GM10266 (cell line): Measurements from ENCODE around the gene AUNIP.
A peak's percentile ranks its signal among the peaks of the same experiment; 100 is the strongest.

Source experiments
- DNase-seq: peaks from one replicate; pipeline ENCODE4 v3.0.0; 2012; ENCODE audit errors: extremely low spot score
- TF ChIP-seq, protein P1 (sequence below): IDR thresholded peaks from 2 replicates; pipeline ENCODE4 v1.5.1; 2012; ENCODE audit warnings: mild to moderate bottlenecking, low read depth; ENCODE audit not compliant: control insufficient read depth, insufficient read depth; ENCODE audit errors: missing control alignments

AUNIP gene

DNA sequence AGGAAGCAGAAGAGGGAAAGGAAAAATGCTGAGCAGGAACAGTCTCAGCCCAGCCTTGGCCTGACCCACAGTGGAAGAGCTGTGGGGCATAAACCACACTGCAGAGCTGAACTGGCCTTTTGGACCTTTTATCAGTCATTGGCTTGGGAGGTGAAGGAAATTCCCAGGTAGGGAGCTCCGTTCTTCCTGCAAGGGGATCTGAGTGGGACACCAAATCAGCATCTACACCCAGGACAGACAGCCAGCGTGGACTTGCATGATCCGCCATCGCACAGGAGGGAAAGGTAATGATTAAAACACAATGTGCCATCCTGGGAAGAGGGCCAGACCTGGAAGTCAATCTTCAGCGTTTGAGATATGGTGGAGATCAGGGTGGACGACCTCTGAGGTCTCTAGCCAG is 40.7 kb downstream of the AUNIP start:
- TF ChIP-seq, protein P1, sequence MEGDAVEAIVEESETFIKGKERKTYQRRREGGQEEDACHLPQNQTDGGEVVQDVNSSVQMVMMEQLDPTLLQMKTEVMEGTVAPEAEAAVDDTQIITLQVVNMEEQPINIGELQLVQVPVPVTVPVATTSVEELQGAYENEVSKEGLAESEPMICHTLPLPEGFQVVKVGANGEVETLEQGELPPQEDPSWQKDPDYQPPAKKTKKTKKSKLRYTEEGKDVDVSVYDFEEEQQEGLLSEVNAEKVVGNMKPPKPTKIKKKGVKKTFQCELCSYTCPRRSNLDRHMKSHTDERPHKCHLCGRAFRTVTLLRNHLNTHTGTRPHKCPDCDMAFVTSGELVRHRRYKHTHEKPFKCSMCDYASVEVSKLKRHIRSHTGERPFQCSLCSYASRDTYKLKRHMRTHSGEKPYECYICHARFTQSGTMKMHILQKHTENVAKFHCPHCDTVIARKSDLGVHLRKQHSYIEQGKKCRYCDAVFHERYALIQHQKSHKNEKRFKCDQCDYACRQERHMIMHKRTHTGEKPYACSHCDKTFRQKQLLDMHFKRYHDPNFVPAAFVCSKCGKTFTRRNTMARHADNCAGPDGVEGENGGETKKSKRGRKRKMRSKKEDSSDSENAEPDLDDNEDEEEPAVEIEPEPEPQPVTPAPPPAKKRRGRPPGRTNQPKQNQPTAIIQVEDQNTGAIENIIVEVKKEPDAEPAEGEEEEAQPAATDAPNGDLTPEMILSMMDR, result no peak
- DNase-seq, result no peak

DNA sequence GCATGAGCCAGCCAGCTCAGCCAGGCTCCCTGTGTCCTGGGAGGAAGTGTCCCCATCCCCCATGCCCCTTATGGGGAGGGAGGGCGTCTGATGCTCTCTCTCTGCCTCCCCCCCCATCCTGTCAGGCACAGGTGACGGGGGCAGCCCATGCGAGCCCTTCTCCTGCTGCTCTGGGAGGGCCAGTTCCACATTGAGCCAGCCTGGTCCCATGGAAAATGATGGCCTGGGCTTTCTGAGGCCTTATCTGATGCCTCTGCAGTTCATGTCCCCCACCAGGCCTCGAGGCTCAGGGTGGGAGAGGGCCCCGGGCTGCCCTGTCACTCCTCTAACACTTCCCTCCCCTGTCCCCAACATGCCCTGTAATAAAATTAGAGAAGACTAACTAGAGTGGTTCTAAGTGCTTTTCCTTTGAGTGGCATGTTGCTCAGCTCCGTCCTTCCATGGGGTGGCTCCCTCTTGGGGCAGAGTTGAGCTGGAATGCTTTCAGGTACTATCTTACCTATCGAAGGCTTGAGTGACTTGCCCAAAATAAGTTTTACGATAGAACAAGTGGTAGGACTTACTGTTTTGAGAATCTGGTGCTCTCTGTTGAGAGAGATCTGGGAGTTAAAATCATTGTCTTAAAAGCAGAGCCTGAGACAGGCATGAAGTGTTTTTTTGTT is 41.3 kb downstream of the AUNIP start:
- TF ChIP-seq, protein P1, result no peak
- no peak for DNase-seq

DNA sequence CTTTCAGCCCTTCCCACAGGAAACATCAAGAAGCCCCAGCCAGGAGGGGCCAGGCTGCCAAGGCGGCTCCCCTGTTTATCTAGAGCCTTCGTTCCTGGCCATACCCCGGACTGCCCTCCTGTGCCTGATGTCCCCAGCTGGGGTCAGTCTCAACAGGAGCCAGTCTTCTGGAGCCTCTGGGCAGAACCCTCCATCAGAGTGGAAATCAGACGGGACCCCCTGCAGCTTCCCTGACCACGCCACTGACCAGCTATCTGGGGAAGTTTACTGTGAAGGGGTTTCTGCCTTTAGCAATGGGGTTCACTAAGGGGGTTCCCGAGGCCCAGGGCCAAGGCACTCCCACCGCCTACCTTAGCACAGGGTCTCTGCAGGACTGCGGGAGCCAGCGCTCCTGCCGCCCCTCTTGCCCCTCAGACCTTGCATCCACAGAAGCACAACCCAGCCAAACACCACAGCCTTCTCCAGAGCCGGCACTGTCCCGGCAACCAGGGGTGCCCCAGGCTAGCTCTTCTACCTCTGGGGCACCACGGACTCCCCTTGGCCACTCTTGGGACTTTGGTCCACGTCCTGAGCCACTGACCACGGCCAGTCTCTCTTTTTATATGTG is 43.0 kb downstream of the AUNIP start:
- TF ChIP-seq, protein P1, result no peak
- DNase-seq, result no peak

DNA sequence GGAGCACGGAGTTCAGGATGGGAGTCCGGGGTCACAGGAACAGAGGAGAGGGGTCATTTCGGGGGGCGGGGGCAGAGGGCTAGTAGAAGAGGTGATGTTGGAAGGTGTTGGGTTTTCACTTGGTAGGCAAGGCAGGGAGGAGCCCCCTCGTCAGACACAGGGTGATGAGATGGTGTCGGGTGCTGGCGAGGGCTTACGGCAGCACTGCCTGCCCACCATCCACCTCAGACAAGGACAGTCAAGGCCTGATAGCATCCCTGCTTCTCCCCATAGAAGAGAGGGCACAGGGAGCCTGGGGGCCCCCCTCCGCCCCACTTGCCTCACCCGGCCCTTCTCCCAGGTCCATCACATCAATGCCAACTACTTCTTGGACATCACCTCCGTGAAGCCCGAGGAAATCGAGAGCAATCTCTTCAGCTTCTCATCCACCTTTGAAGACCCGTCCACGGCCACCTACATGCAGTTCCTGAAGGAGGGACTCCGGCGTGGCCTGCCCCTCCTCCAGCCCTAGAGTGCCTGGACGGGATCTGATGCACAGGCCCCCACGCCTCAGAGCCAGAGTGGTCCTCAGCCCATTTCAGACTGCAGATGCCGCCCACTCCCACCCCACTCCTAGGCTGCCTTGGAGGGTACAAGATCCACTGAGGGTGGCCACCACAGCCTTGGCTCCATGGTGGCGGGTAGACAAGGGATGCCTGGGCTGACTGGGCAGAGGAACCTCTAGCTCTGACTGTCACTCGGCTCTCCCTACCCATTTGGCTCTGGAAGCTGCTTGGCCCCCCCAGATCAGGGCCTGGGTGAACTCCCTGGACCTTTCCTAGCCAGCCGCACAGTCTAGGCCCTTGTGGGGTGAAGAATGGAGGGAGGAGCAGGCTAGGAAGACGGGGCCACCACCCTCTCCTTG is 43.8 kb downstream of the AUNIP start:
- DNase-seq, result no peak
- TF ChIP-seq, protein P1, result no peak

DNA sequence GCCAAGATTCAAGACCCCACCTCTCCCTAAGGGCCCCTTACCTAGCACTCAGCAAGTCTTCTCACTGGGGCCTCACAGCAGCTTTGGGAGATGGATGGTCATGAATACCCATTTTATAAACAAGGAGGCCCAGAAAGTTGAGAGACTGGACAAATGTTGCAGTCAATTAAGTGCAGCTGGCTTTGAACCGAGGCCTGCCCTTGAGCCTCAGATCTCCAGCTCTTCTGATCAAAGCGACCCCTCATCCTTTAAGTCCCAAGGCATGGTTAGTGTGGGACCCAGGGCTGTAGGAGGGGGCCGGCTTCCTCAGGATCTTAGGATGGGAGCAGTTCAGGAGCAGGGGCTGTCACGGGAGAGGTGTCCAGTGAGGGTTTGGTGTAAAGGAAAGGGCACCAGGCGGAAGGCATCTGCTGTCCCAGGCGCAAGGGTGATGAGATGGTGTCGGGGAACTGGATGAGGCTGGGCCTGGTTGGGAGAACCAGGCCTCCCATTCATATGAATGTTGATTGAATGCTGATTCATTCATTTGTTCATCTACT is 44.6 kb downstream of the AUNIP start:
- no peak for DNase-seq
- TF ChIP-seq, protein P1, result no peak

DNA sequence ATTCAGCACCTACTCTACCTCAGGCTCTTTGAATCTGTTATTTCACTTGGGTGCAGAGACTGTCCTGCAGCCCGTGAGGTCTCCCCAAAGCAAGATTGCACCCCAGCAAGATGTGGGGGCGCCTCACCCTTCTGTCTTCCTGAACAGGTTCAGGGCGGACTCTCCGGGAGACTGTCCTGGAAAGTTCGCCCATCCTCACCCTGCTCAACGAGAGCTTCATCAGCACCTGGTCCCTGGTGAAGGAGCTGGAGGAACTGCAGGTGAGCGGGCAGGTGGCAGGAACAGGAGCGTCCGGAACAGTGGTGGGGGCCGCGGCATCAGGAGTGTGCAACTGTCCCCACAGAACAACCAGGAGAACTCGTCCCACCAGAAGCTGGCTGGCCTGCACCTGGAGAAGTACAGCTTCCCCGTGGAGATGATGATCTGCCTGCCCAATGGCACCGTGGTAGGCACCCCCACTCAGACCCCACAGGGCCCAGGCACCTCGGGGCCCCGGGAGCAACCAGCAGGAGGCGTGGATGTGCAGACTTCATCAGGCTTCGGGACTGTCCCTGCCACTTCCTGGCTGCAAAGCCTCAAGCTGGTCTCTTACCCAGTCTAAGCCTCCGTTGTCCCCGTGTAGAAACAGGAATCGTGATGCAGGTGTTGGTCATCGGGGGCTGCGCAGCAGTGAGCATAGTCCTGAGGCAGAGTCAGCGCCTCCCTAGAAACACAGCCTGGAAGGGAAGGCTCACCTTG is 45.4 kb downstream of the AUNIP start:
- TF ChIP-seq, protein P1, result peak; percentile 18
- DNase-seq, result no peak
